Left renal cortex interstitium (tissue), 4 donors: ENCODE data around the gene C6orf132. TPM values are rescaled to one million over a fixed set of nuclear protein-coding genes. Genes with fewer than 3 reads are reported as not detected.
"Not testable (repeated sequence)": the region's sequence is repeated elsewhere in the genome, so short reads cannot be mapped to it uniquely, and the experiment has no call there.

Source experiments
- DNase-seq, 4 donors: peaks; one replicate each; pipeline ENCODE4 v3.0.0-alpha.2; 2013; ENCODE audit warnings: low read depth in 4 of 4, low spot score in 2 of 4, missing footprints in 1 of 4
- polyA plus RNA-seq, 4 donors: library from polyadenylated mRNA; unstranded; fragments of 120-200 nt; gene quantifications; one replicate each; pipeline ENCODE4 v1.2.1, GENCODE V29; 2013; ENCODE audit not compliant: insufficient read length in 4 of 4

Gene C6orf132
- polyA plus RNA-seq, 4 donors = 3.8 to 6.5 (median 4.9) TPM

DNA sequence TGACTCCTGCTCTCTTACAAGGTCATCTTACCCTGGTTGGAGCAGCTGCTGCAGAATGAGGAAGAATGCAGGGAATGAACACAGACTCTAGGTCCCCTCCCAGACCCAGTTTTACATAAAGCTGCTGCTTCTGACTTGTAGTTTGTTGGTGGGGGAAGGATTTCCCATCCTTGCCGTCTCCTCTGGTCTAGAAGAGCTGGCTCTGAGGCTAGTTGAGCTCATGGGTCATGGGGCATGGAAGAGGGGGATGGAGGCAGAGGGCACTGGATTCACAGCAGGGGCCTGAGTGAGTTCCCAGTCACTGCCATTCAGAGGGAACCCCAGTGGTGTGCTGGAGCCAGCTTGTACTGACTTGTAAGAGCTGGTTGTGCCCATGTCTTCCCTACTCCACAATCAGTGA lies 21.6 kb upstream of the C6orf132 start:
- DNase-seq = no peak

DNA sequence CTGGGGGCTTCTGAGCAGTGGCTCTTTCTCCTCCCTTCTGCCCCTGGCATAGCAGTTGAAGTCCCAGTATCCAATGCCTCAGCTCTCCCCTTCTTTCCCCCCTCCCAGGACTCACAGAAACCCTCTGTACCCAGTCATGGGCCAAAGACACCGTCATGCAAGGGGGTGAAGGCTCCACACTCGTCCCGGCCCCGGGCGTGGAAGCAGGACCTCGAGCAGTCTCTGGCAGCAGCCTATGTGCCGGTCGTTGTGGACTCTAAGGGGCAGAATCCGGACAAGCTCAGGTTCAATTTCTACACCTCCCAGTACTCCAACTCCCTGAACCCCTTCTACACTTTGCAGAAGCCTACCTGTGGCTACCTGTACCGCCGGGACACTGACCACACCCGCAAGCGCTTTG lies 20.4 kb upstream of the C6orf132 start:
- no peak for DNase-seq

DNA sequence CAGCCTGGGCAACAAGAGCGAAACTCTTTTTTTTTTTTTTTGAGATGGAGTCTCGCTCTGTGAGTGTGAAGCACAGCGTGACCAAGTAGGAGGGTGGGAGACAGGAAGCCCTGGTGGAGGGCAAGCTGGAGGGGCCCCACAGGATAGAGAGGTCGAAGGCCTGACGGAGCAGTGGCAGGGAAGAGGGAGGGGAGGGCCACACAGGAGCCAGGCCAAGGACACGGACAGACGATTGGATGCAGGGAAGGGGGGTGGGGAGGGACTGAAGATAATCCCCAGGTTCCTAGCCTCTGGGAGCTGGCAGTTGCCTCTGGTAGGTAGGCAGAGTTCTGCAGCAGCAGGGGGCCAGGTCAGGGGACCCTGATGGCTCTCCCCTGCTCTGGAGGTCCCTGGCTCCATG lies 20.0 kb upstream of the C6orf132 start:
- DNase-seq = no peak

DNA sequence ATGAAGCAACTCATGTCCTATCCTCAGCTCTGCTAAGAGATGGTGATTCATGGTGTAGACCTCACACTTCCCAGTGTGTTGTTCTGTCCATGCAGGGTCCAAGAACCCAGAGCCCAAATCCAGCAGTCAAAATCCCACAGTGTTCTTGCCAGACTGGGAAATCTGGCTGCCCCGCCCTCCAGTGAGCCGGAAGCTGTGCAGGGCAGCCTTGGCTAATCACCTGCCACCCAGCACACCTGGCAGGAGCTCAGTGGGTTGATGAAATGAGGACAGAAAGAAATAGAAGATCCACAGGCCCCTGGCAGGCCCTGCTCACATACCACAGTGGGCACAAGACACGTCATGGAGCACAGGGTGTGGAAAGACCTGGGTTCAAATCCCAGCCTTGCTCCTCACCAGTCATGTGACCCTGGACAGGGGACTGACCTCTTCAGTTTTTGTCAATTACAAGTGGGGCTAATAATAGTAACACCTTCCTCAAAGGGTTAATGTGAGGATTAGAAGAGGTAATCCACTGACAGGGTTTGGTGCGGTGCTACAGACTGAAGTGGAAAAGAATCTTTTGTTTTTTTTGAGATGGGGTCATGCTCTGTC lies 17.1 kb upstream of the C6orf132 start:
- DNase-seq = no peak

DNA sequence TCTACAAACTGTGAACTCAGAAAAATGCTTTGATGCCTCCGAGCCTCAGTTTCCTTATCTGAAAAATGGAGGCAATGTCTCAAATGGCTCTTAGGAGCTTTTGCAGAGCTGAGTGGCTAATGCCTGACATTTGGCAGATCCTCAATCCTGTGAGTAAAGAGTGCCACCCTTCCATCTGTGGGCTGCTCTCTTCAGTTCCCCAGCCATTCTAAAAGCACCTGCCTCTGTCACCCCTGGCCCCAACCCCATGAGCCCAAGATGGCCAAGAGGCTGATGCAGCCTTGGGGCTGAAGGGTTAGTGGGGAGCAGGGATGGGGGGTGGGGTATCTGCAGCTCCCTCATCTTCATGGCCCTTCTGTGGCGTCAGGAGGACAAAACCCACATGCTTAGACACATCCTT lies 16.2 kb upstream of the C6orf132 start:
- no peak for DNase-seq

DNA sequence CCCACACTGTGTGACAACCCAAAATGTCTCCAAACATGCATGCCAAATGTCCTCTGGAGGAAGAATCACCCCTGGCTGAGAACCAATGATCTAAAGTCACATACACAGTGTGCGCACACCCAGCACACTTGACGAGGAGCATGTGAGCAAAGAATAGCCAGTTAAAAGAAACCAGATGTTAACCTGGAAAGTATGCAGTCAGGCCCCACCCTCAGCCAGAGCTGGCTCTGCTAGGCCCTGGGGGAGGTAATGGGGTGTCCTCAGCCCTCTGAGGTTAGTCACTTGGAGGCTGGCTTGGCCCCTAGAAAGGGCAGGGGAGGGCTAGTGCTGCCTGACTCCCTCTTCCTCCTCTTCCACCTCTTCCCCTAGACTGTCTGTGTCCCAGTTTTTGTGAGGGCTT lies 15.6 kb upstream of the C6orf132 start:
- DNase-seq = no peak

DNA sequence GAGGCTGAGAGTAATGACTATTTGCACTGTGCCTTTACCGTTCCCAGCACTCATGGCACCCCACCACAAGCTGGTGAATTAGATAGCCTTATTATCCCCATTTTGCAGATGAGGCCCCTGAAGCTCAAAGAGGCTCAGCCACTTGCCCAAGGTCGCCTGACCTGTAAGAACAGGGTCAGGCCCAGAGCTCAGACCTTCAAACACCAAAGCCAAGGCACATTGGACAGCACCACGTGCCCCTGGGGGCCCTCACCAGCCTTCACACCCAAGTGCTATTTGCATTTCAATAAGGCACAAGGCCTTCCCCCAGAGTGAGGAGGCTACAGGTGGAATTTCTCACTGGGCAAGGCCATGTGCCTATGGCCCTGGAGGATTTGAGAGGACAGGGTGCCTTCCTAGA lies 14.2 kb upstream of the C6orf132 start:
- DNase-seq = no peak

DNA sequence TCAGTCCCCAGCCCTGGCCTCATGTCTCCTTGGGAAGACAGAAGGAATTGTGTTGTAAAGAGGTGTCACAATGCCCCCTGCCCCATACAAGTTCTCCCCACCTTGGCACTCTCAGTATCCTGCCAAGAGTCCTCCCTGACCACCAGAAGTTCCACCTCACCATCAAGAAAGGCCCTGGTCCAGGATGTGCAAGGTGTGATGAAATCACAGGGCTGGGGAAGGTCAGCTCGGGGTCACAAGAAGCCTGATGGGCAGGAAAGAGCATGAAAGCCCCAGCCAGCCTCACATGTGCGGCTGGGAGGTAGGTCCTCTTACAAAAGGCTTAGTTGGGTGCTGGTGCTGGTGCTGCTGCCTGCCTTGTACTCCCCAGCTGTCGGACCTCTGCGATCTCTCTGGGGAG lies 12.9 kb upstream of the C6orf132 start:
- no peak for DNase-seq

DNA sequence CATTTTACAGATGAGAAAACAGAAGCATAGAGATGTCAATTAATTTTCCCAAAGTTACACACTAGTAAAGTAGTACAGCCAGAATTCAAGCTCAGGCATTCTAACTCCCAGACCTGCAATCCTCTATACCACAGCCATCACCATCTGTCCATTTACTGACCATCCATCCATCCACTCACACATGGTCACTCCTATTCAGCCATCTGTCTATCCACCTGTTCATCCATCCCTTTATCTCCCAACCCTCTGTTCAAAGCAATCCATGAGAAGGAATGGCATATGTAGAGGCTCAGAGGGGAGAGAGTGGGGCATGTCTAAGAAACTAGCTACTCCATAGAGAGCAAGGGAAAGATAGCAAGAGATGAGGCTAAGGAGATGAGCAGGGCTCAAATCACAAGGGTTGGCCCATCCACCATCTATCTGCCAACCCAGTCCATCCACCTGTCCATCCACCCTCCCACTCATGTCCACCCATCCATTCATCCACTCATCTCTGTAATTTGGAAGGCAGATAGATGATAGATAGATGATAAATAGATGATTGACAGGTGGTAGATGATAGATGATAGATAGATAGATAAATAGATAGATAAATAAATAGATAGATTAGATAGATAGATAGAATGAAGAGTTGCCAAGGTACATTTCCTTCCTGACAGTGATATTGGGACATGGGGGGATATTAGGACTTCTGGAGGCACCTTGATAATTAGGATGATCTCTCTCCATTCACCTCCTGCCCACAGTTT lies 12.2 kb upstream of the C6orf132 start:
- no peak for DNase-seq

DNA sequence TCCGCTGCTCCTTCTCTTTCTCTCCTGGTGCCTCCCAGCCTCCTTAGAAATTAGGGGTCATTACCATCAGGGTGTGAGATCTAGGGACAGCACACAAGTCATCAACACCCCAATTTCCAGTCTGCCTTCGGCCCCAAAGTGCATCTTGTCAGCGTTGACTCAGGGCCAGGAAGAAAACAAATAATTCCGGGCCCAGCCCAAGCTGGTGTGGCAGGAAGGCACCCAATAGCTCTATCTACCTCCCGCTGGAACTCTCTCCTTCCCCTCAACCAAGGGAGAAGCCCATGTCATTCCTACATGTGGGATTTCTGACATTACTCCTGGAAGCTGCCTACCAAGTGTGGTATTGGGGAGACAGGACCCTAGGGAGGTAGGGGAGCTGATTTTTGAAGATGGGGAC lies 11.5 kb upstream of the C6orf132 start:
- DNase-seq = no peak

DNA sequence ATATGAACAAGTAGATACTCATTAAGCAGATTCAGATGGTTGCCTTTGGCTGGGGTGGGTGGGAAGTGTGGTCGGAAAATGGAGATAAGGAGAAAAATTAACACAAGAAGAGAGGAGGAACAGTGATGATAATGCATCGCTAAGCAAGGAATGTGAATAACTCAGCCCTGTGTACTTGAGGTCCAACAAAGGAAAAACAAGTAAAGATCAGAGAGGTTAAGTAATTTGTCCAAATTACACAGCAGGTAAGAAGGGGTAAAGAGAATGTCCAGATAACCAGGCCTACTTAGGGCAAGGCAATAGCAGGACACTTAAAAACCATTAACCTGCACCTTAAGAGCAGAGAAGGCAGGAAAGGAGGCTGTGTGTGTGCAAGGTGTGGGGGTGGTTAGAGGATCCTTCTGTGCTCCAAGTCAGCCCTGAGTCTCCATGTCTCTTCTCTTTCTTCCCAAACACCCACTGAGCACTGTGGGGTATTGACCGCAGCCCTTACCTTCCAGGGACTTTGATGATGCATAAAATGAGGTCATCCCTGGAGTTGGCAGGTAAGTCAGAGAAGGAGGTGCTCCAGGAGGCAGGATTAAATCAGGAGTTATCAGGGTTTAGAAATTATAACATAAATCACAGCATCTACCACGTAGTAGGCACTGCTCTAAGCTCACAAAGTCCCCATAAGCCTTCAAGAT lies 10.3 kb upstream of the C6orf132 start:
- DNase-seq = not testable (repeated sequence)

DNA sequence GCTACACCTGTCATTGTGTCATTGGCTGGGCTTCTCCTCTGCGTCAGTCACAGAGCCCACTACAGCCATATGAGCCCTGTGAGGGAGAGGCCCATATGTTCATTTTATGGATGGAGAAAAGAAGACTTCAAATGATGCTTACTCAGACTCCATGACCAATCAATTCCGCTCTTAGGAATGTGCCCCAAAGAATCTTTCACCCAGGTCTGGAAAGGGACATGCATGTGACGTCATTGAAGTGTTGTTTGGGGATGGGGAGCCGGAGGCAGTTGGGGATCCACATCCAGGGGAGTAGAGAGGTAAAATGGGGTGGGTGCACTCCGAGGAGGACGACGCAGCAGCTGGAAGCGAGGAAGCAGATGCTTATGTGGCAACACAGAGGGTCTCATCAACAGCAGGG lies 9.6 kb upstream of the C6orf132 start:
- no peak for DNase-seq

DNA sequence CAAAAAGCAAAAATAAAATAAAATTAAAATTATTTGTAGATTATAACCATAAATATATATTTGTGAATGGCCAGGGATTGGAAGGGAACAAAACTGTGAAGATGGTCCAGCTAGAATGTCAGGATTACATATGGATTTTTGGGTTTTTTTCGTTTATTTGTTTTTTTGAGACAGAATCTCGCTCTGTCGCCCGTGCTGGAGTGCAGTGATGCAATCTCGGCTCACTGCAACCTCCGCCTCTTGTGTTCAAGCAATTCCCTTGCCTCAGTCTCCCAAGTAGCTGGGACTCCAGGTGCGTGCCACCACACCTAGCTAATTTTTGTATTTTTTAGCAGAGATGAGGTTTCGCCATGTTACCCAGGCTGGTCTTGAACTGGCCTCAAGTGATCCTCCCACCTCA lies 7.8 kb upstream of the C6orf132 start:
- DNase-seq = no peak

DNA sequence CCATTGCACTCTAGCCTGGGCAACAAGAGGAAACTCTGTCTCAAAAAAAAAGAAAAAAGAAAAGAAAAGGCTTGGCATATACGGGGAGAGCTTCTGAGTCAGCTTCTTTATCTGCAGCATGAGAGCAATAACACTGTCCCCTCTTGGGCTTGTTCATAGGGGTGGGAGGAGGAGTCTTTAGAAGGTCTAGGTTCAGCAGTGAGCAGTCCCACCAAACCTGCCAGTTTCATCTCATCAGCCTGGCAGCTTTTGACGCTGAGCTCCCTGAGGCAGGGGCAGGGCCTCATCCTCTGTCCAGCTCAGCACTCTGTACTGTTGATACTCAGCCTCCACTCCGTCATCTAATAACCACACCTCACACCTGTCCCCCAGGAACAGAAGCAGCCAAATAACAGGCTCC lies 5.6 kb upstream of the C6orf132 start:
- no peak for DNase-seq

DNA sequence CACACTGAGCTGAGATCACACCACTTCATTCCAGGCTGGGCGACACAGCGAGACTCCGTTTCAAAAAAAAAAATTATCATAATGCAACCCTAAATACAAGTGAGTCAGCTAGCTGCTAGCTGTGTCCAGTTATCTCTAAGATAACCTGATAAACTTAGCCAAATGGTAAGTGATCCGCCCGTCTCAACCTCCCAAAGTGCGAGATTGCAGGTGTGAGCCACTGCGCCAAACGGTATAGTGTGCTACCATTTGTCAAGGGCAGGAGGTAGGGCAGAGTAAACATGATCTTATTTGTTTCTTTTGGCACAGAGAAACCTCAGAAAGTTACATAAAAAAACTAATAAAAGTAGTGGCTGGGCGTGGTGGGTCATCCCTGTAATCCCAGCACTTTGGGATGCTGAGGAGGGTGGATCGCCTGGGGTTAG lies 4.7 kb upstream of the C6orf132 start:
- DNase-seq = no peak

DNA sequence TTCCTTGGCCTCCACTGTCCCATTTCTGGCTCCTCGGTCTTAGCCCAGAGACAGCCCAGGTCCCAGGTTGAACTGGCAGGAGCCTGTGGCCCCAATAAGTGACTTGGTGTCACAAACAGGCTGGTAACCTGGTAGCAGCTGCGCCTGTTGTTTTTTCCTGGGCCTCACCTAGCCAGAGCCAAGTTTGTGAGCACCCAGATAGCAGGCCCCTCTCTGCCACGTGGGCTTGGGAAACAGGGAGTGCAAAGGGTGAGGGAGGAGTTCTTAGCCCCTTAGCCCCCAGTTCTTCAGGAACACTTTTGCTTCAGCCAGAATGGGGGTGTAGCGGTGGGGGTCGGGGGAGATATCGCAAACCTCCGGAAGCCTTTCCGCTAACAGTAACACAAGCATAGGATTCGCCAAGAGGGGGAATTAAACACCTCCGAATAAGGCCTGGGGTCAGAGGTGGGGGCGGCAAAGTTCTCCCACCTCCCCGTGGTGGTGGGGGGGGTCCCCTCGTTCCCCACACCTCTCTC lies 760 bp downstream of the C6orf132 start:
- no peak for DNase-seq

DNA sequence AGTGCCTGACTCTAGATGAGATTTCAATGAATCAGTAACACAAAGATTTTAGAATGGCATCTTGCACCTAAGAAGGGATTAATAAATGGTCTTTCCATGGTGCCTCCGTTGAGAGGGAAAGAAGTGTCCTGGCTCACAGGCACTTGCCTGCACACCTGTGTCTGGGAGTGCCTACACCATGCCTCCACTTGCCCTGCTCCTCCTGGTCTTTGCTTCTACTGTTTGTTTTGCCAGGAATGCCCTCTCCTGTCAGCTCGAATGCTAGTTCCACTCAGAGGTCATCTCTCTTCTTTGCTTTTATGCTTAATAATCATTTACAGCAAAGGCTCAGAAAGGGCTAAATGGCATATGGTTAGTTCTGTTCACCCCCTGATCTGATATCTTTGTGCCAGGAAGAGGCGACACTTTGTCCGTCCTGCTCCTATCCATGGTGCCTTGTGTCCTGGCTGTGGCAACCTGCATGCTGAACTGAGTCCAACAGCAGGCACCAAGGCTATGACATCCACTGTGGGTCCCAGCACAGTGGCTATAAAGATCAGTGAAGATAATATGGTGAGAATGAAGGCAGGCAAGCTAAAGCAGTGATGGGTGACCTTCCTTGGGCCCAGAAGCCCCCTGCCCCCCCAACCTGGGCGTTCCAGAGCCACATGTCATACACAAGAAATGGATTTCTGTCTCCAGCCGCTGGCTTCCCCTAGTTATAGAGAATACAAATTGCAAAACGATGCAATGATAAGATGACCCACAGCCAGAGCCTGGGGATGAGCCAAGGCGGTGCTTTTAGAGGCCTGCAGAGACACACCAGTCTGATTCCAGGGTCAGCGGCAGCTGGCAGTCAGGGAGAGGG lies 1.4 kb downstream of the C6orf132 start:
- DNase-seq = no peak

DNA sequence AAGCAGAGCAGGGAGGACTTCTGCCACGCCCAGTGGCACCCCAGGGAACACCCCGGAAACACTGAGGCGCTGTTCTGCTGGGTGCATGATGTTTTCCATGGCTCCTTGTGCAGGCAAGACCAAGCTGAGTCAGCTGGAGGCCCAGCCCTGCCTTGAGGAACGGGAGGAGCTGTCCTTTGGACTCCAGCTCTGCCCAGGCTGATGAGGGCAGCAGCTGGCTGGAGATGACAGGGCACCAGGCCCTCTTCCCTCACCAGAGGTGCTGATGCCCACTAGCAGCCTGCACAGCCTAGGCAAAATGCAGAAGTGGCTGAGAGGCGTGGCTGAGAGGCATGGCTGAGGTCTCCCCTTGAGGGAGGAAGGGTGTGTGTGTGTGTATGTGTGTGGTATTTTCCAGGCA lies 2.4 kb downstream of the C6orf132 start:
- no peak for DNase-seq

DNA sequence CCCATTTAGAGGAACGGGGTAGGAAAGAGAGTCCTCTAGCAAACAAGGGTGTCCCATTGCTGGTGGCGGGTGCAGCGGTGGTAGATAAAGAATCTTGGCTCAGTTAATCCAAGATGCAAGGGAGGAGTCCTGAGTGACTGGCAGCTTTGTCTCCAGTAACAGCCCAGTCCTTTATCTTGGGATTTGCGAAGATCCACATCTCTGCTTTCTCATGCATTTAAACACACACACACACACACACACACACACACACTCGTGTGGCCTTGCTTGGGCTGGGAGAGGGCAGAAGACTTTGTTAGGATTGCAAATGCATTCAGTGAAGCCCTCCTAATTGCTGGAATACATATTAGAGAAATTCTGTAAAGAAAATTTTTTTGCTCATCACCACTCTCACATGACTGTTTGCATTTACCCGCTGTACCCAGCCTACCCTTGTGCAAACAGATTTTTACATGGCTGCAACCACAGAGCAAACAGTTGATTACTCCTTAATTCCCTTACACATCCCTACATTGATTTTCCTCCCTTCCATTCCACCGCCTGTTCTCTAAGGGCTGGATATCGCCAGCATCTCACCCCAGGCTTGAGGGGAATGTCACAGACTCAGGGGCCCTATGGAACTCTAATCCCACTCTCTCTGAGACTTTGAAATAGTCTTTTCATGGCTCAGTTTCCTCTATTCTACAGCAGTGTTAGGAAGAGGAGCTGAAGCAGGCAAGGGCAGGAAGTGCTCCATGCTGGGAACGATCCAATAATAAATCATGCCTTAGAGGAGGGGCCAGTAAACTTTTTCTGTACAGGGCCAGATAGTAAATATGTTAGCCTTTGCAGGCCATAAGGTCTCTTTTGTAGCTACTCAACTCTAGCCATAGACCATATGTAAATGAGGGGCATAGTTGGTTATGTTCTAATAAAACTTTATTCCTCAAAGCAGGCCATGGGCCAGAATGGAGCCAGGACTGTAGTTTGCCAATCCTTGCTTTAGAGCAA lies 3.5 kb downstream of the C6orf132 start:
- no peak for DNase-seq

DNA sequence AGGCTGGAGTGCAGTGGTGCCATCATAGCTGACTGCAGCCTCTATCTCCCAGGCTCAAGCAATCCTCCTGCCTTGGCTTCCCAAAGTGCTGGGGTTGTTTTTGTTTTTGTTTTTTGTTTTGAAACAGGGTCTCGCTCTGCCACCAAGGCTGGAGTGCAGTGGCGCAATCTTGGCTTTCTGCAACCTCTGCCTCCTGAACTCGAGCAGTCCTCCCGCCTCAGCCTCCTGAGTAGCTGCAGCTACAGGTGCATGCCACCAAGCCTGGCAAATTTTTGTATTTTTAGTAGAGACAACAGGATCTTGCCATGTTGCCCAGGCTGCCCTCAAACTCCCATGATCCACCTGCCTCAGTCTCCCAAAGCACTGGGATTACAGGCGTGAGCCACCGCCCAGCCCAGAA lies 4.2 kb downstream of the C6orf132 start:
- no peak for DNase-seq
